PC-9 (cell line): Measurements from ENCODE around the gene CFAP65.

Experiments
- CTCF ChIP-seq: fragments of 200-600 bp; sonication (generic); conservative IDR thresholded peaks from 2 replicates; pipeline ENCODE4 v1.6.1; 2017; ENCODE audit warnings: mixed run types, antibody characterized with exemption, mild to moderate bottlenecking, moderate library complexity
- EZH2 ChIP-seq: fragments of 200-600 bp; sonication (generic); IDR thresholded peaks from 2 replicates; pipeline ENCODE4 v1.8.0; 2017; ENCODE audit warnings: antibody characterized with exemption, low read depth

DNA sequence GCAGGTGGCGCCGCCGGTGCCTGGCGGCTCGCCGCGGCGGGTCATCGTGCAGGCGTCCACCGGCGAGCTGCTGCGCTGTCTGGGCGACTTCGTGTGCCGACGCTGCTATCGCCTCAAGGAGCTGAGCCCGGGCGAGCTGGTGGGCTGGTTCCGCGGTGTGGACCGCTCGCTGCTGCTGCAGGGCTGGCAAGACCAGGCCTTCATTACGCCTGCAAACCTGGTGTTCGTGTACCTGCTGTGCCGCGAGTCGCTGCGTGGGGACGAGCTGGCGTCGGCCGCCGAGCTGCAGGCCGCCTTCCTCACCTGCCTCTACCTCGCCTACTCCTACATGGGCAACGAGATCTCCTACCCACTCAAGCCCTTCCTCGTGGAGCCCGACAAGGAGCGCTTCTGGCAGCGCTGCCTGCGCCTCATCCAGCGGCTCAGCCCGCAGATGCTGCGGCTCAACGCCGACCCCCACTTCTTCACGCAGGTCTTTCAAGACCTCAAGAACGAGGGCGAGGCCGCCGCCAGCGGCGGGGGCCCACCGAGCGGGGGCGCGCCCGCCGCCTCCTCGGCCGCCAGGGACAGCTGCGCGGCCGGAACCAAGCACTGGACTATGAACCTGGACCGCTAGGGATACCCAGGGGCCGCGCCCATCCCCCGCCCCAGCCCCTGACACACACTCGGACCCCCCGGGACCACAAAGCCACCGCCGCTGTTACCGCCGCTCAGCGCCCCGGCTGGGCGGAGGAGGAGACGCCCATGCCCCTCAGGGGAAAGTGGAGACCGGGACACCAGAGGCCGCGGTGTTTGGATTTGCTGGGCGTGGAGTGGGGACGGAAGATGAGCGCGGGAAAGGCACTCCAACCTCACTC is 80.8 kb downstream of the CFAP65 start:
- TF ChIP-seq CTCF (no peak), EZH2 (no peak)
